Prostate gland (tissue), 2 donors: ENCODE results near the gene LXN.

Experiments used
- POLR2A ChIP-seq: fragments of 450-650 bp; IDR thresholded peaks from one replicate; pipeline ENCODE4 v1.6.1; 2016; ENCODE audit warnings: antibody characterized with exemption, mild to moderate bottlenecking
- POLR2AphosphoS5 ChIP-seq: sonication (generic); formaldehyde crosslinking; IDR thresholded peaks from one replicate; pipeline ENCODE4 v1.6.1; 2017; ENCODE audit warnings: antibody characterized with exemption
- TF ChIP-seq, protein P1 (sequence below), 4 experiments: fragments of 200-600 bp in 2 of 4; fragments of 450-650 bp in 2 of 4; sonication (generic) in 2 of 4; IDR thresholded peaks; 1 replicate in 3 of 4; 2 replicates in 1 of 4; pipeline ENCODE4 v1.5.1; 2016 to 2019; ENCODE audit warnings: antibody characterized with exemption in 4 of 4, mild to moderate bottlenecking in 2 of 4, moderate library complexity in 2 of 4

- no peak for TF ChIP-seq POLR2A
- TF ChIP-seq, protein P1, sequence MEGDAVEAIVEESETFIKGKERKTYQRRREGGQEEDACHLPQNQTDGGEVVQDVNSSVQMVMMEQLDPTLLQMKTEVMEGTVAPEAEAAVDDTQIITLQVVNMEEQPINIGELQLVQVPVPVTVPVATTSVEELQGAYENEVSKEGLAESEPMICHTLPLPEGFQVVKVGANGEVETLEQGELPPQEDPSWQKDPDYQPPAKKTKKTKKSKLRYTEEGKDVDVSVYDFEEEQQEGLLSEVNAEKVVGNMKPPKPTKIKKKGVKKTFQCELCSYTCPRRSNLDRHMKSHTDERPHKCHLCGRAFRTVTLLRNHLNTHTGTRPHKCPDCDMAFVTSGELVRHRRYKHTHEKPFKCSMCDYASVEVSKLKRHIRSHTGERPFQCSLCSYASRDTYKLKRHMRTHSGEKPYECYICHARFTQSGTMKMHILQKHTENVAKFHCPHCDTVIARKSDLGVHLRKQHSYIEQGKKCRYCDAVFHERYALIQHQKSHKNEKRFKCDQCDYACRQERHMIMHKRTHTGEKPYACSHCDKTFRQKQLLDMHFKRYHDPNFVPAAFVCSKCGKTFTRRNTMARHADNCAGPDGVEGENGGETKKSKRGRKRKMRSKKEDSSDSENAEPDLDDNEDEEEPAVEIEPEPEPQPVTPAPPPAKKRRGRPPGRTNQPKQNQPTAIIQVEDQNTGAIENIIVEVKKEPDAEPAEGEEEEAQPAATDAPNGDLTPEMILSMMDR (IDR thresholded peaks at IDR 0.05), result no peak
- TF ChIP-seq POLR2AphosphoS5, result no peak
Measured at GRCh38 chr3:158683230-158683962, 10.9 kb upstream of the LXN start.
